Measurements from ENCODE around the gene PLA2G2A.

- no peak for TF ChIP-seq CTCF (IDR thresholded peaks at IDR 0.05; ENCODE audit: insufficient read depth, low read depth, low read length)
- TF ChIP-seq EZH2 (IDR thresholded peaks at IDR 0.05; ENCODE audit: insufficient read depth, low read length) = no peak
These were observed 11.3 kb upstream of the PLA2G2A start for GRCh38 chr1:19990689-19991088.

Measured in astrocyte (in vitro differentiated cells and primary cell).